Fibroblast of villous mesenchyme (primary cell): ENCODE results near the gene PTPRM. TPM values are rescaled to one million over a fixed set of nuclear protein-coding genes. Genes with fewer than 3 reads are reported as not detected.

Source experiments
- DNase-seq: peaks from one replicate; pipeline ENCODE4 v3.0.0-alpha.2; 2010; ENCODE audit warnings: low read depth
- H3K4me3 ChIP-seq: 2 replicates; pipeline ENCODE4 v1.5.1; 2011; ENCODE audit warnings: low read depth, mild to moderate bottlenecking, low read length
- total RNA-seq: library from RNA; depleted of rRNA; stranded (reverse); fragments of >200 nt; gene quantifications from 2 replicates; pipeline ENCODE4 v1.2.3, GENCODE V29; 2012
- TF ChIP-seq, protein P1 (sequence below): IDR thresholded peaks from 2 replicates; pipeline ENCODE4 v1.5.1; 2012; ENCODE audit warnings: low read depth, mild to moderate bottlenecking, low read length; ENCODE audit not compliant: insufficient read depth

The PTPRM gene
- total RNA-seq, 1 donor = 56.1 TPM

DNA sequence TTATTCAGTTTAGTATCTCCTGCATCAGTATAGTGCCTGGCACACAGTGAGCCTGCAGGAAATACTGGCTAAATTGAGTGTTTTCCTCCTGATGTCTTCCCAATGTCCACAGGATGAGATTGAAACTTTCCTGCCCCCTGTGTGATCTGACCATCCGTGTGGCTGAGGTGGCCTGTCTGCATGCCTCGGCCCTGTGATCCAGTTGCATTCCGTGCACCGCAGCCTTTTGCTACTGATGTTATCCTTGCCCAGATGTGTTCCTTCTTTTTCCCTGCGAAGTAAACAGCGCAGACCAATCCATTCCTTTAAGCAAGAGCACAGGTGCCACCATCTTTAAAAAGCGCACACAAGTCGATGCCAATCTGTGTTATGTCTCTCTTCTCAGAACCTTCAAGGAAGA, 462.6 kb downstream of the PTPRM start:
- DNase-seq = no peak
- H3K4me3 ChIP-seq = no peak overlapping the region
- TF ChIP-seq, protein P1, sequence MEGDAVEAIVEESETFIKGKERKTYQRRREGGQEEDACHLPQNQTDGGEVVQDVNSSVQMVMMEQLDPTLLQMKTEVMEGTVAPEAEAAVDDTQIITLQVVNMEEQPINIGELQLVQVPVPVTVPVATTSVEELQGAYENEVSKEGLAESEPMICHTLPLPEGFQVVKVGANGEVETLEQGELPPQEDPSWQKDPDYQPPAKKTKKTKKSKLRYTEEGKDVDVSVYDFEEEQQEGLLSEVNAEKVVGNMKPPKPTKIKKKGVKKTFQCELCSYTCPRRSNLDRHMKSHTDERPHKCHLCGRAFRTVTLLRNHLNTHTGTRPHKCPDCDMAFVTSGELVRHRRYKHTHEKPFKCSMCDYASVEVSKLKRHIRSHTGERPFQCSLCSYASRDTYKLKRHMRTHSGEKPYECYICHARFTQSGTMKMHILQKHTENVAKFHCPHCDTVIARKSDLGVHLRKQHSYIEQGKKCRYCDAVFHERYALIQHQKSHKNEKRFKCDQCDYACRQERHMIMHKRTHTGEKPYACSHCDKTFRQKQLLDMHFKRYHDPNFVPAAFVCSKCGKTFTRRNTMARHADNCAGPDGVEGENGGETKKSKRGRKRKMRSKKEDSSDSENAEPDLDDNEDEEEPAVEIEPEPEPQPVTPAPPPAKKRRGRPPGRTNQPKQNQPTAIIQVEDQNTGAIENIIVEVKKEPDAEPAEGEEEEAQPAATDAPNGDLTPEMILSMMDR = no peak

DNA sequence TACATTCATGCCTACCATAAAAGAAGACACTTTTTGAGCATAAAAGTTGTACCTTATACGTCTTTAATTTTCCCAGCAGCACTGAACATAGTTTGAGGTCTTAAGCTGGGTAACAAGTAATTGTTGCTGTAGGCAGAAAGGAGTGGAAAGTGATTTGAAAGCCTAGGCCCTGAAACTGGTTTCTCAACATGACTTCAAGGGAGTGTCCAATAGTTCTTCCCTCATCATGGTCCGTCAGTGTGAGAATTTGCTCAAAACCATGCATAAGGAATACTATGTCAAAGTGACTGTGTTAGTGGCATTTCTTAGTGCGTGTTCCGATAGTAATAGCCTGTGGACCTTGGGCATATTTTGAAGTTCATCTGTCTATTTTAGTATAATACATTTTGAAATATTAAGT, 463.1 kb downstream of the PTPRM start:
- no peak for DNase-seq
- TF ChIP-seq, protein P1 = no peak
- H3K4me3 ChIP-seq = no peak overlapping the region

DNA sequence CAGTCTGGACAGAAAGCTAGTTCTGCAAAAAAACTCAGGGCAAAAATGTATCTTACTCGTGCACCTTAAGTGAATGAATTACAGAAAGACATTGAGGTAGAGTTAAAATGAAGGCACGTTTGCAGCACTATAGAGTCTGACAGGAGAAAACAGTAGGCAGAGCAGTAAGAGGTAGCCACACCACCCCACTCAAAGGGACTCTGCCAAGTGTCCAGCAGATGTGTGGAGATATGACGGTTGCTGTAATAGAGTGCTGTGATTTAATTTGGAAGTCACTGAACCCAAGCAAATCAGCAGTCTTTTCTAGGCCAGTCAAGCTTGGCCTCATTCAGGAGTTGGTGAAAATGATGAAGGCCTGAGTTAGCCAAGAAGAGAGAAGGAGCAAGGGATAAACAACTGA, 464.4 kb downstream of the PTPRM start:
- DNase-seq = no peak

DNA sequence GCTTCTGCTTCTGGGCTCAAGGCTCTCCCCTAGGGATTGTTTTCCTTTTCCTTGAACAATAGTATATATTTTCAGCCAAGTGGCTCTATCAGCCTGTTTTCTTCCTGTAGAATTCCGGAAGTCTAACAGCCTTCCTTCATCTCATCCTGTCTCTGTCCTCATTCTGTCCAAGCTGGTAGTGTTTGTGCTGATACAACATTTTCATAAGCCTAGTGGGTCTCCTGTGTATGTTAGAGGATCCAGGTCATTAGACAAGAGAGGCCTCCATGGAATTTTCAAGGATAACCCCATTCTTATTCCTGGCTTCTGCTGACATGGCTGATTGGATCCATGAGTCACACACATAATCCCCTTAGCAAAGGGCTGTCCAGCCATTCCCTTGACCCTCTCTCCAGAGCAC, 467.6 kb downstream of the PTPRM start:
- DNase-seq = no peak
- TF ChIP-seq, protein P1 = no peak
- no peak overlapping the region for H3K4me3 ChIP-seq

More for the DNA sequence above, 464.4 kb downstream of the PTPRM start:
- H3K4me3 ChIP-seq = no peak overlapping the region
- TF ChIP-seq, protein P1 = no peak

DNA sequence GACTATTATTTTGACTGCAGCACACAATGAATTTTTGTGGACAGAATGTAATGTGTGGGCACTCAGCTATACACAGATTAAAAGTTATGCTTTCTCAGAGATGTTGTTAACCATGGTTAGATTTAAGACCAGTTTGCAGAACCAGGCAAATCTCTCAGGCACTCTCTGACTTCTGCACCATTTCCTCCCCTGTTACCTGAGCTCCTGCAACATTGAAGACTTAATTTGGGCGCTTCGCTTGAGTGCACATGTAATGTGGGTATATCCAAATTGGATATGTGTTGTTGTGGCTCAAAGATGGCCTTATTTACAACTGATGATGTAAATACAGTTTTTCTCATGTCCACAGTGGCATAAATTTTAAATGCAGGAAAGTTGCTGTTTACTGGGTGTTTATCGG, 469.4 kb downstream of the PTPRM start:
- no peak for DNase-seq
- TF ChIP-seq, protein P1 = no peak
- no peak overlapping the region for H3K4me3 ChIP-seq

DNA sequence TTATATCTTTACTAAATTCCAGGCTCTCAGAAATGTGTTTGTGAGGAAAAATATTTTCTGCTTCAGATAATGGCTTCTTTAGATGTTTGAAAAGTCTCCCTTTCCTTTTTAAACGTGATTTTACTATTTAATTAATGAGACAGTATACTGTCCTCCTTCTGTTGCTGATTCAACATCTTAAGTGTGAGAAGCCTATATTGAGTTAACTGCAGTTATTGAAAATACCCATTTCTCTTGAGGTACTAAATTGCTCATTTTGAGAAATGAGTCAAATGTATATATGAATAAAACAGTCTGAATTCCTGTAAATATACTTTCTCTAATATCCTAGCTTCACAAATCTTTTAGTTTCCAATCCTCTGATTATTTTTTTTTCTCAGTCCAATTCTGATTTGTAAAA, 470.2 kb downstream of the PTPRM start:
- no peak for DNase-seq
- H3K4me3 ChIP-seq = no peak overlapping the region
- TF ChIP-seq, protein P1 = no peak

DNA sequence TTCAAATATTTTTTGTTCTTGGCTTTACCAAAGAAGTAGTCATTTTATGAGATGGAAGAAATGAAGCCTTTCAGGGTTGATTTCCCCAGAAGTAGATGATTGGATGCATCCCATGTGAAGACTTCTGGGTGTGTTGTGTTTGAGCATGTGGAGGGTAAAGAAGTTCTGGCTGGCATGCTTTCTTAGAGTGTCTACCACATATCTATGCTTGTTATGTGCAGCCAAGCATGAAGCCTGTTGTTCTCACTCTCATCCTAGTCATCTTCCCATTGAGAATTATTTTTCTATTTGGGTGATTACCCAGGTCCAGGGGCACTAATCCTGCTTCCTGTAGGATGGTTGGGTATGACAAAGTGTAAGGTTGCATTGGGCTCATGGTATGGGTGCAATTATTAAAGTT, 472.9 kb downstream of the PTPRM start:
- TF ChIP-seq, protein P1 = no peak
- no peak overlapping the region for H3K4me3 ChIP-seq
- no peak for DNase-seq
